Measurements from ENCODE around the gene ZNF862. TPM values are rescaled to one million over a fixed set of nuclear protein-coding genes. Genes with fewer than 3 reads are reported as not detected.

ZNF862 gene
- total and polyA plus RNA-seq, 7 donors: 0.92 to 23.8 (median 12.5) TPM

GRCh38 chr7:149883452-149883861 is 45.3 kb downstream of the ZNF862 start:
- DNase-seq: peak; percentile 66
- Histone ChIP-seq H3K36me3 (no peaks in the 10 kb centered on the region), H3K4me3 (no peak overlapping the region), H3K27ac (peak overlapping the region in 2 of 4 donors; percentile 66 to 67), H3K4me1 (peaks cover 0 to 39% (median 31%) of the 10 kb centered on the region in 4 donors), H3K27me3 (no peaks in the 10 kb centered on the region), H3K9me3 (no peaks in the 10 kb centered on the region)
- TF ChIP-seq CTCF (IDR thresholded peaks at IDR 0.05): peak; percentile 40 to 63 (median 47)
- no peak for TF ChIP-seq POLR2A (IDR thresholded peaks at IDR 0.05)
- 16 to 38% methylated on average over 12 of the region's 12 CpGs for WGBS, 2 donors
- intact Hi-C loops (cut with DNase I): loop anchor here (10.0 kb wide), 1 partner anchor 161 kb away; no protein-coding TSS in a partner anchor

GRCh38 chr7:149884016-149884415 is 45.8 kb downstream of the ZNF862 start:
- Histone ChIP-seq H3K27ac (no peak overlapping the region), H3K36me3 (no peaks in the 10 kb centered on the region), H3K9me3 (no peaks in the 10 kb centered on the region), H3K27me3 (no peaks in the 10 kb centered on the region), H3K4me3 (no peak overlapping the region), H3K4me1 (peaks cover 0 to 39% (median 31%) of the 10 kb centered on the region in 4 donors)
- intact Hi-C loops (cut with DNase I): loop anchor here (10.0 kb wide), 1 partner anchor 161 kb away; no protein-coding TSS in a partner anchor
- TF ChIP-seq POLR2AphosphoS5 (IDR thresholded peaks at IDR 0.05) (no peak), EP300 (IDR thresholded peaks at IDR 0.05) (no peak), CTCF (IDR thresholded peaks at IDR 0.05) (no peak), POLR2A (IDR thresholded peaks at IDR 0.05) (no peak)
- WGBS, 2 donors: 42 to 84% methylated on average over 4 of the region's 4 CpGs
- no peak for DNase-seq

DNA sequence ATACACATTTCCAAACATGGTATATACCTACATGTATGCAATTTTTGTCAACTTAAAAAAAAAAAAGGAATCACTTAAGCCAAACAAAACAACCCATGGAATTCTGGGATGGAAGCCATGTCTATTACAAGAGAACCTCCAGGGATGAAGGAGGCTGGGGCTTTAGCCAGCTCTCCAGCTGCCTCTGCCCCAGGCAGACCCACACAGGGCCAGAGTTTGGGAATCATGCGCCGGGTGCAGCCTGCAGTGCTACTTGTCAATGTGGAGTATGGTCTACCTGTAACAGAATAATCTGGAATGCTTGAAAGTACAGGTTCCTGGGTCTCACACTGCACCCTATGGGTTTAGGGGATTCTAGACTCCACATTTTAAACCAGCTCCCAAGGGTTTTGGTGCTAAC is 46.4 kb downstream of the ZNF862 start:
- intact Hi-C loops (cut with DNase I): loop anchor here (10.0 kb wide), 1 partner anchor 160 kb away; no protein-coding TSS in a partner anchor
- H3K9me3 ChIP-seq: no peaks in the 10 kb centered on the region
- no peak for DNase-seq
- no peaks in the 10 kb centered on the region for H3K36me3 ChIP-seq
- H3K27ac ChIP-seq: no peak overlapping the region
- no peaks in the 10 kb centered on the region for H3K27me3 ChIP-seq
- WGBS, 2 donors: 84 to 85% methylated on average over 2 of the region's 2 CpGs
- TF ChIP-seq POLR2AphosphoS5 (IDR thresholded peaks at IDR 0.05) (no peak), CTCF (IDR thresholded peaks at IDR 0.05) (no peak), EP300 (IDR thresholded peaks at IDR 0.05) (no peak)
- H3K4me3 ChIP-seq: no peak overlapping the region
- peaks cover 0 to 39% (median 31%) of the 10 kb centered on the region in 4 donors for H3K4me1 ChIP-seq

DNA sequence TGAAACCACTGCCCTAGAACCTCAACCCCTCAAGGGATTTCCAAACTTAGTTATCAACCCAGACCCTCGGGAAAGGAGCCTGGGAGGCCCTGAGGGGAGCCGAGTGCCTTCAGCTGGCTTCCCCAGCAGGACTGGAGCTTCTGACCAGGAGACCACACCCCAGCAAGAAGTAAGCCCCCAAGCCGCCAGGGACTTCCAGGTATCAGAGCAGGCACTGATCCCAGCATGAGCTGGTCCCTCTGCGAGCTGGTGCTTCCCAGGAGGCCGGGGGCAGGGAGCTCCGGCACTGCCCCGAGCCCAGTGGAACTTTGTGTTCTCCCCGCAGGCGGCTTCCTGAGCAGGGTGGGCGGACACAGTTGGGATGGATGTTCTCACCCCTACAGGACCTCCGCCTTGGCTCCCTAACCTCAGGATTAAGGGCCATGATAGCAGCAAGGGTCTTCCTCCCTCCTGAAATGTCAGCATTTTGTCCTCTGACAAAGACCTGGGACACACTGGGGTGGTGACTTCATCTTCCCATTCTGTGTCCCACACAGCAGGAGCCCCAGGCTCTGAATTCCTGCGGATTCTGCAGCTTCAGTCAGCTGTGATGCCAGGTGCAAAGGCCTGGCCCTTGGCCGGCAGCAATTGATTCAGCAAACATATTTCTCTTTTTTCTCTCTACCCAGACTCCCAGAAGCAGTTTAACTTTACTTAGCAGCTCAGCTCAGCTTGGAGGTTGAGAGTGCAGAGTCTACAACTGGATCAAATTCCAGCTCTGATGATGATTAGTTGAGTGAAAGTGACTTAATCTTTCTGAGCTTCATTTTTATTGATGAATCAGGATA is 47.2 kb downstream of the ZNF862 start:
- WGBS, 2 donors: 84 to 95% methylated on average over 13 of the region's 13 CpGs
- Histone ChIP-seq H3K27me3 (no peaks in the 10 kb centered on the region), H3K4me1 (peaks cover 0 to 34% (median 31%) of the 10 kb centered on the region in 4 donors), H3K27ac (no peak overlapping the region), H3K4me3 (no peak overlapping the region), H3K9me3 (no peaks in the 10 kb centered on the region), H3K36me3 (no peaks in the 10 kb centered on the region)
- intact Hi-C loops (cut with DNase I): loop anchor here (10.0 kb wide), 1 partner anchor 159 kb away; no protein-coding TSS in a partner anchor
- TF ChIP-seq EP300 (IDR thresholded peaks at IDR 0.05) (no peak), CTCF (IDR thresholded peaks at IDR 0.05) (no peak), POLR2AphosphoS5 (IDR thresholded peaks at IDR 0.05) (no peak), POLR2A (IDR thresholded peaks at IDR 0.05) (no peak)
- no peak for DNase-seq
